GM23338 (cell line): Measurements from ENCODE around the gene ZNF239. TPM values are rescaled to one million over a fixed set of nuclear protein-coding genes. Genes with fewer than 3 reads are reported as not detected.

Source experiments
- ATAC-seq: fragments of 200-7000 bp; cut with Tn5 transposase; 3 replicates; pipeline ENCODE4 v1.9.1; 2020
- DNase-seq: peaks from one replicate; pipeline ENCODE4 v3.0.0-alpha.2; 2015; ENCODE audit warnings: low spot score
- H2AFZ ChIP-seq: fragments of 200-600 bp; sonication (generic); 2 replicates; pipeline ENCODE4 v1.8.0; 2016; ENCODE audit warnings: antibody characterized with exemption, mild to moderate bottlenecking, moderate library complexity
- H3F3A ChIP-seq: fragments of 200-600 bp; sonication (generic); replicated peaks from 2 replicates; pipeline ENCODE4 v1.8.0; 2017; ENCODE audit warnings: antibody characterized with exemption, mixed run types, low read depth
- H3K27ac ChIP-seq: fragments of 200-600 bp; sonication (generic); 2 replicates; pipeline ENCODE4 v1.6.1; 2016; ENCODE audit warnings: low read depth
- H3K27me3 ChIP-seq: fragments of 200-600 bp; sonication (generic); 2 replicates; pipeline ENCODE4 v1.8.0; 2016; ENCODE audit warnings: mild to moderate bottlenecking, mixed run types, moderate library complexity; ENCODE audit not compliant: insufficient read depth
- H3K36me3 ChIP-seq: fragments of 200-600 bp; sonication (generic); 2 replicates; pipeline ENCODE4 v1.8.0; 2016; ENCODE audit warnings: mild to moderate bottlenecking; ENCODE audit not compliant: insufficient read depth
- H3K4me1 ChIP-seq: fragments of 200-600 bp; sonication (generic); 2 replicates; pipeline ENCODE4 v1.8.0; 2016; ENCODE audit warnings: mild to moderate bottlenecking, moderate library complexity; ENCODE audit not compliant: insufficient read depth
- H3K4me2 ChIP-seq: fragments of 200-600 bp; sonication (generic); 2 replicates; pipeline ENCODE4 v1.7.1; 2017; ENCODE audit warnings: mixed run types
- H3K4me3 ChIP-seq: fragments of 200-600 bp; sonication (generic); 2 replicates; pipeline ENCODE4 v1.6.1; 2016; ENCODE audit warnings: mixed run types
- H3K79me2 ChIP-seq: fragments of 200-600 bp; sonication (generic); replicated peaks from 2 replicates; pipeline ENCODE4 v1.8.0; 2017; ENCODE audit warnings: mild to moderate bottlenecking; ENCODE audit not compliant: insufficient read depth
- H3K9me2 ChIP-seq: fragments of 200-600 bp; sonication (generic); 2 replicates; pipeline ENCODE4 v1.8.0; 2017; ENCODE audit not compliant: insufficient read depth
- H4K20me1 ChIP-seq: fragments of 200-600 bp; sonication (generic); replicated peaks from 2 replicates; pipeline ENCODE4 v1.8.0; 2017; ENCODE audit warnings: mild to moderate bottlenecking; ENCODE audit not compliant: insufficient read depth
- H3K27ac Mint-ChIP-seq: 2 replicates; pipeline ENCODE4 v1.8.0; 2020; ENCODE audit warnings: inconsistent platforms, mild to moderate bottlenecking, moderate library complexity, mixed read lengths
- H3K27me3 Mint-ChIP-seq: 3 replicates; pipeline ENCODE4 v1.8.0; 2022; ENCODE audit warnings: low read depth, mild to moderate bottlenecking, moderate library complexity, mixed read lengths, inconsistent platforms; ENCODE audit not compliant: insufficient read depth, poor library complexity
- H3K36me3 Mint-ChIP-seq: 3 replicates; pipeline ENCODE4 v1.8.0; 2021; ENCODE audit warnings: low read depth, mild to moderate bottlenecking, inconsistent platforms, moderate library complexity, mixed read lengths
- H3K4me1 Mint-ChIP-seq: 3 replicates; pipeline ENCODE4 v1.8.0; 2020; ENCODE audit warnings: mild to moderate bottlenecking, inconsistent platforms, mixed read lengths
- H3K4me3 Mint-ChIP-seq: 3 replicates; pipeline ENCODE4 v1.8.0; 2021; ENCODE audit warnings: moderate library complexity, mild to moderate bottlenecking, inconsistent platforms, mixed read lengths
- H3K9me3 Mint-ChIP-seq: 3 replicates; pipeline ENCODE4 v1.8.0; 2020; ENCODE audit warnings: moderate library complexity, mild to moderate bottlenecking, inconsistent platforms, mixed read lengths
- CREB1 ChIP-seq: fragments of 250-450 bp; sonication (Bioruptor Pico); IDR thresholded peaks from 2 replicates; pipeline ENCODE4 v1.5.0; 2020; ENCODE audit warnings: low read depth, mild to moderate bottlenecking, moderate library complexity
- EZH2 ChIP-seq: fragments of 200-600 bp; sonication (generic); IDR thresholded peaks from one replicate; pipeline ENCODE4 v1.8.0; 2017; ENCODE audit warnings: antibody characterized with exemption, mild to moderate bottlenecking, low read depth; ENCODE audit not compliant: unreplicated experiment
- JUNB ChIP-seq: IDR thresholded peaks from one replicate; pipeline ENCODE4 v1.6.1; 2016; ENCODE audit warnings: antibody characterized with exemption; ENCODE audit not compliant: unreplicated experiment
- NANOG ChIP-seq: IDR thresholded peaks from 2 replicates; pipeline ENCODE4 v1.6.1; 2016; ENCODE audit warnings: antibody characterized with exemption, borderline replicate concordance
- POLR2AphosphoS5 ChIP-seq: IDR thresholded peaks from 2 replicates; pipeline ENCODE4 v1.6.1; 2016; ENCODE audit warnings: antibody characterized with exemption, low read depth
- STAT1 ChIP-seq: IDR thresholded peaks from one replicate; pipeline ENCODE4 v1.6.1; 2016; ENCODE audit warnings: antibody characterized with exemption; ENCODE audit not compliant: unreplicated experiment
- ZNF114 ChIP-seq: fragments of 250-450 bp; sonication (Bioruptor Pico); IDR thresholded peaks from 2 replicates; pipeline ENCODE4 v1.5.0; 2020; ENCODE audit warnings: mild to moderate bottlenecking, moderate library complexity
- ZNF331 ChIP-seq: fragments of 250-450 bp; sonication (Bioruptor Pico); IDR thresholded peaks from 2 replicates; pipeline ENCODE4 v1.5.0; 2020; ENCODE audit warnings: low read depth, mild to moderate bottlenecking, moderate library complexity
- polyA plus RNA-seq: library from polyadenylated mRNA; unstranded; fragments of >200 nt; fragmentation: Nextera tagmentation; extraction: Ambion mirVana; gene quantifications from 2 replicates; pipeline ENCODE4 v1.2.1, GENCODE V29; 2016
- total RNA-seq: library from RNA; depleted of rRNA; stranded (reverse); fragments of >200 nt; shearing (Covaris generic); gene quantifications from 2 replicates; pipeline ENCODE4 v1.2.3, GENCODE V29; 2014
- TF ChIP-seq, protein P1 (sequence below): fragments of 250-450 bp; sonication (Bioruptor Pico); IDR thresholded peaks from 2 replicates; pipeline ENCODE4 v1.5.0; 2020; ENCODE audit warnings: mild to moderate bottlenecking, moderate library complexity
- TF ChIP-seq, protein P2 (sequence below): IDR thresholded peaks from 2 replicates; pipeline ENCODE4 v1.6.1; 2016; ENCODE audit warnings: antibody characterized with exemption
- TF ChIP-seq, protein P3 (sequence below): IDR thresholded peaks from one replicate; pipeline ENCODE4 v1.6.1; 2018; ENCODE audit warnings: antibody characterized with exemption; ENCODE audit not compliant: unreplicated experiment
- TF ChIP-seq, protein P4 (sequence below), 2 experiments: fragments of 200-600 bp in 1 of 2; sonication (generic) in 1 of 2; conservative IDR thresholded peaks; 2 replicates each; pipeline versions ENCODE4 v1.5.1 to v1.6.1; 2016 to 2017; ENCODE audit warnings: antibody characterized with exemption in 2 of 2, low read depth in 2 of 2, mild to moderate bottlenecking in 2 of 2, moderate library complexity in 1 of 2

Gene ZNF239
- total and polyA plus RNA-seq, 2 experiments from 2014 or later = 6.7 to 13.8 TPM

DNA sequence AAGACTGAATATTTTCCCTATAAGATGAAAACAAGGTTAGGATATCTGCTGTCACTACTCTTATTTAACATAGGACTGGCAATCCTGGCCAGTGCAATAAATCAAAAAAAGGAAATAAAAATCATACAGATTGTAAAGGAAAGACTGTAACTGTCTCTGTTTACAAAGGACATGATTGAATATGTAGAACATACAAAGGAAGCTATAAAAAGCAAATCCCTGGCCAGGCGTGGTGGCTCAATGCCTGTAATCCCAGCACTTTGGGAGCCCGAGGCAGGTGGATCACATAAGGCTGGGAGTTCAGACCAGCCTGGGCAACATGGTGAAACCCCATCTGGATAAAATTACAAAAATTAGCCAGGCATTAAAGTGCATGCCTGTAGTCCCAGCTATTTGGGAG is 47.6 kb upstream of the ZNF239 start:
- DNase-seq = no peak
- ATAC-seq = no peak
- H3K4me3 ChIP-seq = no peak overlapping the region
- H3K27me3 Mint-ChIP-seq = no peaks in the 10 kb centered on the region
- peaks cover 35% of the 10 kb centered on the region for H3K36me3 Mint-ChIP-seq
- peaks cover 52% of the 10 kb centered on the region for H3K9me3 Mint-ChIP-seq
- no peak overlapping the region for H3K27ac ChIP-seq
- H3K27me3 ChIP-seq = no peaks in the 10 kb centered on the region
- H3K4me3 Mint-ChIP-seq = no peak overlapping the region
- H4K20me1 ChIP-seq = no peaks in the 10 kb centered on the region
- no peak overlapping the region for H3K4me2 ChIP-seq
- peaks cover 11% of the 10 kb centered on the region for H3K36me3 ChIP-seq
- no peaks in the 10 kb centered on the region for H3K79me2 ChIP-seq
- H3K27ac Mint-ChIP-seq = no peak overlapping the region
- no peaks in the 10 kb centered on the region for H3F3A ChIP-seq
- no peak overlapping the region for H2AFZ ChIP-seq
- TF ChIP-seq ZNF331 = no peak
- no peak for TF ChIP-seq CREB1 (CRISPR knock-in tag)
- TF ChIP-seq, protein P1, sequence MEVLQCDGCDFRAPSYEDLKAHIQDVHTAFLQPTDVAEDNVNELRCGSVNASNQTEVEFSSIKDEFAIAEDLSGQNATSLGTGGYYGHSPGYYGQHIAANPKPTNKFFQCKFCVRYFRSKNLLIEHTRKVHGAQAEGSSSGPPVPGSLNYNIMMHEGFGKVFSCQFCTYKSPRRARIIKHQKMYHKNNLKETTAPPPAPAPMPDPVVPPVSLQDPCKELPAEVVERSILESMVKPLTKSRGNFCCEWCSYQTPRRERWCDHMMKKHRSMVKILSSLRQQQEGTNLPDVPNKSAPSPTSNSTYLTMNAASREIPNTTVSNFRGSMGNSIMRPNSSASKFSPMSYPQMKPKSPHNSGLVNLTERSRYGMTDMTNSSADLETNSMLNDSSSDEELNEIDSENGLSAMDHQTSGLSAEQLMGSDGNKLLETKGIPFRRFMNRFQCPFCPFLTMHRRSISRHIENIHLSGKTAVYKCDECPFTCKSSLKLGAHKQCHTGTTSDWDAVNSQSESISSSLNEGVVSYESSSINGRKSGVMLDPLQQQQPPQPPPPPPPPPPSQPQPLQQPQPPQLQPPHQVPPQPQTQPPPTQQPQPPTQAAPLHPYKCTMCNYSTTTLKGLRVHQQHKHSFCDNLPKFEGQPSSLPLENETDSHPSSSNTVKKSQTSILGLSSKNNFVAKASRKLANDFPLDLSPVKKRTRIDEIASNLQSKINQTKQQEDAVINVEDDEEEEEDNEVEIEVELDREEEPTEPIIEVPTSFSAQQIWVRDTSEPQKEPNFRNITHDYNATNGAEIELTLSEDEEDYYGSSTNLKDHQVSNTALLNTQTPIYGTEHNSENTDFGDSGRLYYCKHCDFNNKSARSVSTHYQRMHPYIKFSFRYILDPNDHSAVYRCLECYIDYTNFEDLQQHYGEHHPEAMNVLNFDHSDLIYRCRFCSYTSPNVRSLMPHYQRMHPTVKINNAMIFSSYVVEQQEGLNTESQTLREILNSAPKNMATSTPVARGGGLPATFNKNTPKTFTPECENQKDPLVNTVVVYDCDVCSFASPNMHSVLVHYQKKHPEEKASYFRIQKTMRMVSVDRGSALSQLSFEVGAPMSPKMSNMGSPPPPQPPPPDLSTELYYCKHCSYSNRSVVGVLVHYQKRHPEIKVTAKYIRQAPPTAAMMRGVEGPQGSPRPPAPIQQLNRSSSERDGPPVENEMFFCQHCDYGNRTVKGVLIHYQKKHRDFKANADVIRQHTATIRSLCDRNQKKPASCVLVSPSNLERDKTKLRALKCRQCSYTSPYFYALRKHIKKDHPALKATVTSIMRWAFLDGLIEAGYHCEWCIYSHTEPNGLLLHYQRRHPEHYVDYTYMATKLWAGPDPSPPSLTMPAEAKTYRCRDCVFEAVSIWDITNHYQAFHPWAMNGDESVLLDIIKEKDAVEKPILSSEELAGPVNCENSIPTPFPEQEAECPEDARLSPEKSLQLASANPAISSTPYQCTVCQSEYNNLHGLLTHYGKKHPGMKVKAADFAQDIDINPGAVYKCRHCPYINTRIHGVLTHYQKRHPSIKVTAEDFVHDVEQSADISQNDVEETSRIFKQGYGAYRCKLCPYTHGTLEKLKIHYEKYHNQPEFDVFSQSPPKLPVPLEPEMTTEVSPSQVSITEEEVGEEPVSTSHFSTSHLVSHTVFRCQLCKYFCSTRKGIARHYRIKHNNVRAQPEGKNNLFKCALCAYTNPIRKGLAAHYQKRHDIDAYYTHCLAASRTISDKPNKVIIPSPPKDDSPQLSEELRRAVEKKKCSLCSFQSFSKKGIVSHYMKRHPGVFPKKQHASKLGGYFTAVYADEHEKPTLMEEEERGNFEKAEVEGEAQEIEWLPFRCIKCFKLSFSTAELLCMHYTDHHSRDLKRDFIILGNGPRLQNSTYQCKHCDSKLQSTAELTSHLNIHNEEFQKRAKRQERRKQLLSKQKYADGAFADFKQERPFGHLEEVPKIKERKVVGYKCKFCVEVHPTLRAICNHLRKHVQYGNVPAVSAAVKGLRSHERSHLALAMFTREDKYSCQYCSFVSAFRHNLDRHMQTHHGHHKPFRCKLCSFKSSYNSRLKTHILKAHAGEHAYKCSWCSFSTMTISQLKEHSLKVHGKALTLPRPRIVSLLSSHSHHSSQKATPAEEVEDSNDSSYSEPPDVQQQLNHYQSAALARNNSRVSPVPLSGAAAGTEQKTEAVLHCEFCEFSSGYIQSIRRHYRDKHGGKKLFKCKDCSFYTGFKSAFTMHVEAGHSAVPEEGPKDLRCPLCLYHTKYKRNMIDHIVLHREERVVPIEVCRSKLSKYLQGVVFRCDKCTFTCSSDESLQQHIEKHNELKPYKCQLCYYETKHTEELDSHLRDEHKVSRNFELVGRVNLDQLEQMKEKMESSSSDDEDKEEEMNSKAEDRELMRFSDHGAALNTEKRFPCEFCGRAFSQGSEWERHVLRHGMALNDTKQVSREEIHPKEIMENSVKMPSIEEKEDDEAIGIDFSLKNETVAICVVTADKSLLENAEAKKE (CRISPR knock-in tag) = no peak
- no peak for TF ChIP-seq ZNF114 (CRISPR knock-in tag)
- no peak for TF ChIP-seq POLR2AphosphoS5
- TF ChIP-seq, protein P2, sequence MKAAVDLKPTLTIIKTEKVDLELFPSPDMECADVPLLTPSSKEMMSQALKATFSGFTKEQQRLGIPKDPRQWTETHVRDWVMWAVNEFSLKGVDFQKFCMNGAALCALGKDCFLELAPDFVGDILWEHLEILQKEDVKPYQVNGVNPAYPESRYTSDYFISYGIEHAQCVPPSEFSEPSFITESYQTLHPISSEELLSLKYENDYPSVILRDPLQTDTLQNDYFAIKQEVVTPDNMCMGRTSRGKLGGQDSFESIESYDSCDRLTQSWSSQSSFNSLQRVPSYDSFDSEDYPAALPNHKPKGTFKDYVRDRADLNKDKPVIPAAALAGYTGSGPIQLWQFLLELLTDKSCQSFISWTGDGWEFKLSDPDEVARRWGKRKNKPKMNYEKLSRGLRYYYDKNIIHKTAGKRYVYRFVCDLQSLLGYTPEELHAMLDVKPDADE = no peak
- TF ChIP-seq EZH2 = no peak
- TF ChIP-seq, protein P3, sequence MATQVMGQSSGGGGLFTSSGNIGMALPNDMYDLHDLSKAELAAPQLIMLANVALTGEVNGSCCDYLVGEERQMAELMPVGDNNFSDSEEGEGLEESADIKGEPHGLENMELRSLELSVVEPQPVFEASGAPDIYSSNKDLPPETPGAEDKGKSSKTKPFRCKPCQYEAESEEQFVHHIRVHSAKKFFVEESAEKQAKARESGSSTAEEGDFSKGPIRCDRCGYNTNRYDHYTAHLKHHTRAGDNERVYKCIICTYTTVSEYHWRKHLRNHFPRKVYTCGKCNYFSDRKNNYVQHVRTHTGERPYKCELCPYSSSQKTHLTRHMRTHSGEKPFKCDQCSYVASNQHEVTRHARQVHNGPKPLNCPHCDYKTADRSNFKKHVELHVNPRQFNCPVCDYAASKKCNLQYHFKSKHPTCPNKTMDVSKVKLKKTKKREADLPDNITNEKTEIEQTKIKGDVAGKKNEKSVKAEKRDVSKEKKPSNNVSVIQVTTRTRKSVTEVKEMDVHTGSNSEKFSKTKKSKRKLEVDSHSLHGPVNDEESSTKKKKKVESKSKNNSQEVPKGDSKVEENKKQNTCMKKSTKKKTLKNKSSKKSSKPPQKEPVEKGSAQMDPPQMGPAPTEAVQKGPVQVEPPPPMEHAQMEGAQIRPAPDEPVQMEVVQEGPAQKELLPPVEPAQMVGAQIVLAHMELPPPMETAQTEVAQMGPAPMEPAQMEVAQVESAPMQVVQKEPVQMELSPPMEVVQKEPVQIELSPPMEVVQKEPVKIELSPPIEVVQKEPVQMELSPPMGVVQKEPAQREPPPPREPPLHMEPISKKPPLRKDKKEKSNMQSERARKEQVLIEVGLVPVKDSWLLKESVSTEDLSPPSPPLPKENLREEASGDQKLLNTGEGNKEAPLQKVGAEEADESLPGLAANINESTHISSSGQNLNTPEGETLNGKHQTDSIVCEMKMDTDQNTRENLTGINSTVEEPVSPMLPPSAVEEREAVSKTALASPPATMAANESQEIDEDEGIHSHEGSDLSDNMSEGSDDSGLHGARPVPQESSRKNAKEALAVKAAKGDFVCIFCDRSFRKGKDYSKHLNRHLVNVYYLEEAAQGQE = no peak
- TF ChIP-seq STAT1 = no peak
- TF ChIP-seq, protein P4, sequence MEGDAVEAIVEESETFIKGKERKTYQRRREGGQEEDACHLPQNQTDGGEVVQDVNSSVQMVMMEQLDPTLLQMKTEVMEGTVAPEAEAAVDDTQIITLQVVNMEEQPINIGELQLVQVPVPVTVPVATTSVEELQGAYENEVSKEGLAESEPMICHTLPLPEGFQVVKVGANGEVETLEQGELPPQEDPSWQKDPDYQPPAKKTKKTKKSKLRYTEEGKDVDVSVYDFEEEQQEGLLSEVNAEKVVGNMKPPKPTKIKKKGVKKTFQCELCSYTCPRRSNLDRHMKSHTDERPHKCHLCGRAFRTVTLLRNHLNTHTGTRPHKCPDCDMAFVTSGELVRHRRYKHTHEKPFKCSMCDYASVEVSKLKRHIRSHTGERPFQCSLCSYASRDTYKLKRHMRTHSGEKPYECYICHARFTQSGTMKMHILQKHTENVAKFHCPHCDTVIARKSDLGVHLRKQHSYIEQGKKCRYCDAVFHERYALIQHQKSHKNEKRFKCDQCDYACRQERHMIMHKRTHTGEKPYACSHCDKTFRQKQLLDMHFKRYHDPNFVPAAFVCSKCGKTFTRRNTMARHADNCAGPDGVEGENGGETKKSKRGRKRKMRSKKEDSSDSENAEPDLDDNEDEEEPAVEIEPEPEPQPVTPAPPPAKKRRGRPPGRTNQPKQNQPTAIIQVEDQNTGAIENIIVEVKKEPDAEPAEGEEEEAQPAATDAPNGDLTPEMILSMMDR (conservative IDR thresholded peaks at IDR 0.05; ENCODE audit: low read depth in 2 of 2) = no peak
- TF ChIP-seq JUNB = no peak
- no peak for TF ChIP-seq NANOG
- no peaks in the 10 kb centered on the region for H3K4me1 Mint-ChIP-seq
- H3K4me1 ChIP-seq = no peaks in the 10 kb centered on the region
- H3K9me2 ChIP-seq = peaks cover 11% of the 10 kb centered on the region; the same call in 1 of the 2 replicates
